NCI-H2227 (cell line): ENCODE results near the gene CYYR1.

Experiments used
- DNase-seq: peaks from one replicate; lab custom pipeline; 2025; ENCODE audit not compliant: unreplicated experiment; lab: John Stamatoyannopoulos, UW

CYYR1 gene

DNA sequence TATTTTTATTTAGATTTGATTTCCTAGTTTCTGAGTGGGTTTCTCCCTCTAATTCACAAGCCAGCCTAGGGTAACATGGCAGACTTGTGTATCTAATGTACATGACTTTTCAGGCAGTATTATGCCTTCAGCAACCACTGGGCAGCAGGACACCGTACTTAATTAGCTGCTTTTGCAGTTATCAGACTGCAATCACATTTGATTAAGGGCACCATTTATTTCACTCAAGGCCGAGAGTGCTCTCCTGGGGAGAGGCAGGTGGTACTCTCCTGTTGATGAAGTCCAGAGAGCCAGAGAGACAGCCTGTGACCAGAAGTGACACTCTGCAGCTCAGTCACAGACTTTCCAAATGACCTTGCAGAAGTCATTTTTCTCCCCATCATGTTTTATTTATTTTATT is 18.7 kb downstream of the CYYR1 start:
- no peak for DNase-seq

DNA sequence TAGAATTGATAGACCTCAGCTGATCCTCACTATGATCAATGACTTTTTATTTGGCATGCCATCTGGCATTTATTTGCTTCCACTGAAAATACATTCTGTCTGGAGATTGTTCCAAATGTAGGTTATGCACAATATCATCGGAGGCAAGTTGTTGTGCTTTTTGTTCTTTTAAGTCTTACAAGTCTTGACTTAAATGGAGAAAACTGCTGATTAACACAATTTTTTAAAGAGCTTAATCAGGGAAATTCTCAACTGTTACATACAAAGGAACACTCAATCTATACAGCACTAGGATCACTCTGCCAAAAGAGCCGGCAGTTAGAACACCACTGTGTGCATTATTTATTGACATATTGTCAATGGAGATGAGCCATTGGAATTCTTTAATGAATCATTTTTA is 19.2 kb downstream of the CYYR1 start:
- no peak for DNase-seq

DNA sequence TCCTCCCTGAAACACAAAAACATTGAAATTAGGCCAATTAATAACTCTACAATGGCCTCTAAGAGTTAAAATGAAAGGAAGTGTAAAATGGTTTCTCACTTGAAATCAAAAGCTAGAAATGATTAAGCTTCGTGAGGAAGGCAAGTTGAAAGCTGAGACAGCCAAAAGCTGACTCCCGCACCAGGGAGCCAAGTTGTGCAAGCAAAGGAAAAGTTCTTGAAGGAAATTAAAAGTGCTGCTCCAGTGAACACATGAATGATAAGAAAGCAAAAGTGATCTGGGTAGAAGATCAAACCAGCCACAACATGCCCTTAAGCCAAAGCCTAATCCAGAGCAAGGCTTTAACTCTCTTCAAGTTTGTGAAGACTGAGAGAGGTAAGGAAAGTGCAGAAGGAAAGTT is 22.8 kb downstream of the CYYR1 start:
- DNase-seq: no peak

DNA sequence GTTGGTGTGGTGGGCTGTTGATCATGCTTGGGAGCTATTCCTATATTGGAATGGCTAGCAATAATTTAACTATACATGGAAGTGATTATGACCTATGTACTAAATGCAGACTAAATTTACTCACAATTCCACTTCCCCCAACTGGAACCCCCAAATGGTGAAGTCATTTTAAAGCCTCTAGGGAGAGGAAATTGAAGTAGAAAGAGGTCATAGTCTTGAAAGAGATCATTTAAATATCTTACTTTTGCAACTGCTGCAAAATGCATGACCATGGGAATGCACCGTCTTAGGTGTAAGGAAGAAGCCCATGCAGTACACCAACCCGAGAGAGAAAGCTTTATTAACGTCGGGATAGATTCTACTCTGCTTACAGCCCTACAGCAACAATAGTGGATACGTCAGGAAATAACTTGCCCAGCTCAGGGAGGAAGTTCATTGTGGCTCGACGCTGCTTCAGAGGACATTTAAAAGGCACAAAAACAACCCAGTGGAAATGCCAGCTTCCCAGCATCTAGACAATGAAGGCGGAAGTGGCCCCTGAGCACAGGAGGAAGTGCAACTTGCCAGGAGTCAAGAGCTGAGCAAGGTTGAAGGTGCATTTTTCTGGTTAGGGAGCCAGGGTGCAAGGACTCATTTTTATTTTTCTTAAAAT is 26.5 kb downstream of the CYYR1 start:
- no peak for DNase-seq

DNA sequence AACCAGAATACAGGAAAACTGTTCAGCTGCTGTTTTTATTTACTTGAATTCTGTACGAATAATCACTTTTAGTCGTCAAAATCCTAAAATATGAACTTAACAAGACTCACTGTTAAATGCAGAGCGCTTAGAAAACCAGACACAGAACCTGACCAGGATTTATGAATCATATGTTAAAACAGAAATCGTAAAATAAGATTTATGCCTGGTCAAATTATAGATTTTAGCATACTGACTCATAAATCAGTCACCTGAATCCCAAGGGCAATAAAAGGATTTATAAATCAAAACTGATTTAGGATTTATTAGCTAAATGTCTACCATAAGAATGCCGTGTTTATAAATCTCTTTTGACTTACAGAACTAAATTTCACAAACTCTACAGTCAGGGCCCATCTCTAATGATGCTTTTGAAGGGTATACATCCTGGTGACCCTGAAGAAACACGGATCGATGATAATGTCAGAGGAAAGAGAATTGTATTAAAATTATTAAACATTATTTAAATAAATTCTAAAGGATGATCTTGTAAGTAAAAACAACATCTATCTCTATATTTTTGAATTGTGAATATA is 28.8 kb downstream of the CYYR1 start:
- DNase-seq: no peak

DNA sequence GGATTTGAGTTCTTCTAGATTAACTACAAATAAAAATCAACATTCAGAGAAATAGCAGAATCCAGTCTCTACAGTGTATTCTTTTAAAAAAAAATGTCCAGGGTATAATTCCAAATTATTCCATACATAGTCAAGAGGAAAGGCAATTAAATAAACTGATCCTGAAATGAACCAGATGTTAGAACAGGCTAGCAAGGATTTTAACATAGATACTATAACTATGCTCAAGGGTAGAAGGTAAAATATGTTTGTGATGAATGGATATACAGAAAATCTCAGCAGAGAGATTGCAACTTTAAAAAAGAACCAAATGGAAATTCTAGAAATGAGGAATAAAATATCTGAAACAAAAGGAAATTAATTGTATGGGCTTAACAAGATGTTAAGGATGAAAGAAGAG is 32.4 kb downstream of the CYYR1 start:
- DNase-seq: no peak

DNA sequence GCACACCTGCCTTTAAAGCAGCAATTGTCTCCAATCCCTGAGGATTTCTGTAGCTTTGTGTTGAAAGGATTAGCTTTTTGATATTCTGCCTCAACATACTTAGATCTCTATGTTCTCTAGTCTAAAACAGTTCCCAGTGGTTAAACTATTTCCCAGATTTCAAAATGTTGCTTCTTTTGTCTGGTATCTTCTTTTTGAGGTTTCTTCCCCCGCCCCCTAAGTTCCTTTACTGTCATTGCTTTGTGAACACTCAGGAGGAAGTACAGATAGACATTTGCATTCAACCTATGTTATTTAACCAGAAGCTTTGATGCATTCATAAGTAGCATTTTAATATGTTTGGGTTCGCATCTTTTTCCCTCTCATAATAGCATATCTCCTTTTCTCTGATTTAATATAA is 33.5 kb downstream of the CYYR1 start:
- DNase-seq: no peak

DNA sequence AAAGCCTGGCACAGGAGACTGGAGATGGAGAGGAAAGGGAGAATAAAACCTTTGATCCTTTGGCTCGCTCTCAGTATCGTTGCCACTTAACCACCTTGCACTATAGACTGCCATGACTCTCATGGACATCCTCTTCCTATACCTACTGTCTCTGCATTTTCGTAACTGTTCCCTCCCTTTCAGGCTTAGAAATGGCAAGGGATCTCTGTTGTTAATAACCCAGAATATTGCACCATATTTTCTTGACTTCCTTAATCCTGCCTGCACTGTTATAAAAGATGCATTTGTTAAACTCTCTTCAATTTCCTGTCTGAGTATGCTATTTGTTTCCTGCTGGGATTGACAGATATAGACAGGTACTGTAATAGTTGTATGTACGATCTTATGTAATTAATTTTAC is 38.6 kb downstream of the CYYR1 start:
- DNase-seq: no peak

DNA sequence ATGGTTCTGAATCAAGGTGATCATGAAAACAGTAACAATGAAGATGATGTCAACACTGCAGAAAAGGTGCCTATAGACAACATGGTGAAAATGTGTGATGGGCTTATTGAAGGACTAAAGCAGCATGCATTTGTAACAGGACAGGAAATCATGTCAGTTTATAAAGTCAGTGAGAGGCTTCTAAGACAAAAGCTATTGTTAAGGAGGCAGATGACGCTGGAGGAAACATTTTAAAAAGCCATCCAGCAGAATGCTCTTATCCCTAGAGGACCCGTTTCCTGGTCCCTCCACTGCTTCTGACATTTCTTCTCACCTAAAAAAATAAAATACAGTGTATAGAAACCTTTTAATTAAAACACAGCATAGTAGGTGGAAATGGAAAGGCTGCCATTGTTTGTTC is 40.9 kb downstream of the CYYR1 start:
- no peak for DNase-seq

DNA sequence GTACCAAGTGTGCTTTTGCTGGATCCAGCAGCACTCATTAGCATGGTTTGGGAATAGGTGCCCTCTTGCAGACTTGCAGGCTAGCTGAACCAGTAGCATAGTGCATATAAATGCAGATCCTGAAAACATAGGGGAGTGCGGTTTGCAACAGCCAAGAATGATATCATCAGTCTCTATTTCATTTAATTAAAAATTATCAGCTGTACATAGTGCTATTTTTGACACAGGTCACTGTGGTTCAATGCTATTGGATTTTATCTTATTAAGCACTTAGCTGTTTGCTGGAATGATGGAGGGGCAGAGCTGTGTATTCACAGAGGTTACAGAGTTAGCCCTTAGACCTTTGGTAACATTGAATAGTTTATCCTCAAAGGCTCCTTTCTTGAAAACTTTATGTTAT is 43.6 kb downstream of the CYYR1 start:
- no peak for DNase-seq

DNA sequence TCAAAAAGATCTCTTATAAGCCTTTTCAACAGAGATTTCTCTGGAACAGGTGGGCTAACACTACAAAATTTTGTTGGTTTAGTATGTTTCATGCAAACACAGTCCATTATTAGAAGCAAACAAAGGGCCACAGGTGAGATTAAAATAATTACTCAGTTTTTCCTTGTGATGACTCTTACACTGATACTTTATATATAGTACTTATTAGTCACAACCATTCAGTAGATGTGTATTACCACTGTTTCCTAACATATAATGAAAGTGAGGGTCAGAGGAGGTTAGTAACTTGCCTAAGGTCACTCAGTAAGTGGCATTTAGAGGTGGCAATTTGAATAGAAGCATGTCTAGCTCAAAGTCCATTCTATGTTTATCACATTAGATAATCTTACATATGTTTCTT is 44.2 kb downstream of the CYYR1 start:
- no peak for DNase-seq

DNA sequence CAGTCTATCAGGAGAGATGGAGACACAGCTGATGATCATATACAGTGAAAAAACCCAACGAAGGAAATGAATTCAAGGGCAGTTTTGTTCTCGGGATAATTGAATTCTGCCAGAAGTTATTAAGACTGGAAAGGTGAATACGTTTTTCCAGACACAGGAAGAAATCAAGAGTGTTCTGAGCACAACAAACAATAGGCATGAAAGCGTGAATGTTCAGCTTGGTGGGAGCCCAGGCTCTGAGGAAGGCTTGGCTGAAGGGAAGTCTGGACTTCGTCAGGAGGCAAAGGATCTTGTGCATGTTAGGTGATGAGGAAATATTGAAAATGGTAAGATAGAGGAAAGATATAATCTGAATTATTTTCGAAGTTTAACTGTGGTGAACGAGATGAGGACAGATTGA is 50.4 kb downstream of the CYYR1 start:
- no peak for DNase-seq

DNA sequence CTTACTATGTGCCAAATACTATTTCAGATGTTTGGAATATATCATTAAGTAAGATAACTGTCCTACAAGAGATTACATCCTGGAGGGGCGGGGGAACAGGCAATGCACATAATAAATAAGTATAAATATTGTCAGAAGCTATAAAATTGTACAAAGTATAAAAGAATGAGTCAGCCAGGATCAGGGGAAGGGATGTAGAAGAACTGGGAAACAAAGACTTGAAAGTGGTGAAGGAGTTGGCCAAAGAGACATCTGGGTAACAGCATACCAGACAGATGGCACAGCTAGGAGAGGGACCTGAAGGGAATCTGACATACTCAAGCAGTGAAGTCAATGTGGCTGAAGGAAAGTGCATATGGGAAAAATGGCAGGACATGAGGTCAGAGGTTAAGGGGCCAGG is 53.9 kb downstream of the CYYR1 start:
- no peak for DNase-seq

DNA sequence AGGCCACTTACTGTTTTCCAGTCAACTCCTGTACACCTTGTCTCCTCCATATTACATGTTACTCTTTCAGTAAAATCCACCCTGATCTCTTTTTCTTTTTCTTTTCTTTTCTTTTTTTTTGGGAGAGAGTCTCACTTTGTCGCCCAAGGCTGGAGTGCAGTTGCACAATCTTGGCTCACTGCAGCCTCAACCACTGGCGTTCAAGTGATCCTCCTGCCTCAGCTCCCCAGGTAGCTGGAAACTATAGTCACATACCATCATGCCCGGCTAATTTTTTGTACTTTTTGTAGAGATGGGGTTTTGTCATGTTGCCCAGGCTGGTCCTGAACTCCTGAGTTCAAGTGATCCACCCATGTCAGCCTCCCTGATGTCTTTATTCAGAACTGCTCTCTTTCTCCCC is 57.8 kb downstream of the CYYR1 start:
- no peak for DNase-seq

DNA sequence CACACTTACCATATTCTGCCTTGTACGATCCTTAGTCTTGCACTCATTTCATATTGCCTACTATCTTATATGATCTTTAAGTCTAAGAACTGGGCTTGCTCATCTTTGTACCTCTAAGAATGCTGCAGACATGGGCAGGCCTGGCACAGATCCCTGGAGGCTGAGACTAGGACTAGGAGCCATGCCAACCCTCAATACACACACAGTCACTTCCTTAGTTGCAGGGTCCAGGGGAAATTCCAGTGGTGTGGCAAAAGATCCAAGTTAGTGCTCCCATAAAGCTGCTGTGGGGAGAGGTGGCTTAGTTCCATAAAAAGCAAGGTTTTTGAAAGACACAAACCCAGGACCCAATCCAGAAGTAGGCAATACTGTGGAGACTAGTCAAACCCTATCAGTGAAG is 59.9 kb downstream of the CYYR1 start:
- DNase-seq: no peak

DNA sequence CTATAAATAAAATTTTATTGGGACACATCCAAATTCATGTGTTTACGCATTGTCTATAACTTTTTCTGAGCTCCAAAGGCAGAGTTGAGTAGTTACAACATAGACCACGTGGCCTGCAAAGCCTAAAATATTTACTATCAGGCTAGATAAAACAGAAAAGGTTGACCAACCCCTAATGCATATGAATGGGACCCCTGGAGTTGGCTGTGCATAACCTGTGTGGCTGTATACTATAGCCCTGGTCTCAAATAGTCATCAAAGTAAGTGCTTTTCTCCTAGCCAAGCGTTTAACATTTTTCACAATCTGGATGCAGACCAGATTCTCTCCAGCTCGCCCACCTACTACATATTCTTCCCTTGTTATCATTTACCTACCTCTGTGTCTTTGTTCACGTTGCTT is 60.4 kb downstream of the CYYR1 start:
- DNase-seq: no peak

DNA sequence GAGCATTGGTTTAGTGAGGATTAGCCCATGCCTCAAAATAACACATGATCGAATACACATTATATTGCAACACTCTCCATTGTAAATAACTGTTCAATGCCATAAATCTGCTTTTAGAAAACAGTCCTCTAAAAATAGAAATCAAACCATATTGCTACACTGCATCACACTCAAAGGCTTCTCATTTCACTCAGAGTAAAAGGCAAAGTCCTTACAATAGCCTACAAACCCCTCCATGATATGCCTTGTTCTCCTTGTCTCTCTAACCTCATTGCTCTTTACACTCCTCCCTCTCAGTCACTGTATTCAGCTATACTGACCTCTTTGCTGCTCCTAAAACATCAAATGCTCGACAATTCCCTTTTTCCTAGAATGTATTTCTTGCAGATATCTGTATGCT is 64.2 kb downstream of the CYYR1 start:
- no peak for DNase-seq

DNA sequence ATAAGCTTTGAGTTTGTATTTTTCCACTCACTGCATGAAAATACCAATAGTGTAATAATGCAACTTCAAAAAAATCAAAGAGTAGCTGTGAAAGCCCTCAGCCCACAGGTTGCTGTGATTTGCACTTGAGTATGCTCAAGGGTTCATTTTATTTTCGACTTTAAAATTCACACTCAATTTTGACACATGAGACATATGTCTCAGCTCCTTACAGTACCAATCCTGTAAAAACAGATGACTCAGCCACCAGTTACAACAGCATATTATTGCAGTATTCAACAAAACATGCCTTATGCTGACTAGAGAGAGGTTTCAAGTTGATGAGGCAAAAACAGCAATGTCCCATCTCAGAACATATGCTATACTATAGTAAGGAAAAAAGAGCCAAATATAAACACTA is 66.1 kb downstream of the CYYR1 start:
- no peak for DNase-seq

DNA sequence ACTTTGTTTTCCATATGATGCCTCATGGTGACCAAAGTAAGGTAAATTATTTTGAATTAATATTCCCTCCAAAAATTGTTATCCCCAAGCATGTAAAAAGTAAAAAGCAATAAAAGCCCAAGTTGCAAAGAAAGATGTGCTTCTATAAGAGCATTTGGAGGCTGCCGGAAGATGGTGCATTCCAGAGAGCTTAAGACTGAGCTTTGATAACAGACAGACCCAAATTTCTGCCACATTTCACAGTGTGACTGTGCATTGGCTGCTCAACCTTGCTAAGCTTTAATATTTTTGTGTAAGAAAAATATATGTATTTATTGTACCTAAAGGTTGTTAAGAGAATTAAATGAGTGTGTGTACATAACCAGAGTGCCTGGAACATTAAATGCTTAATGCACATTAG is 67.9 kb downstream of the CYYR1 start:
- DNase-seq: no peak

DNA sequence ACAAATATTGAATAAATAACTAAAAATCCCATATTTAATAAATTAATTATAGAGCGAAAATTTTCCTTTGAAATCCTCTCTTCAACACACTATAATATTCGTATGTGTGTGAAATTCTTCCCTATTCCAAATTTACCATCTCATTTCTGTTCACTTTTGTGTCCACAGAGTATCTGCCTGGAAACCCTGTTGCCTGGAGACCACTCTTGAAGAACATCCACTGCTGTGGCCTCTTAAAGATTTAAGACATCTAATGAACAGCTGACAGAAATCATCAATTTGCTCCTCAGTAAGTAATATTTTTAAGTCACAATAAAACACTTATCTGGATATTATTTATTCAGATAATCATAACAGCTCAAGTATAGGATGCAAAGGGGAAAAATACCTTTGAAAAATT is 69.7 kb downstream of the CYYR1 start:
- no peak for DNase-seq

DNA sequence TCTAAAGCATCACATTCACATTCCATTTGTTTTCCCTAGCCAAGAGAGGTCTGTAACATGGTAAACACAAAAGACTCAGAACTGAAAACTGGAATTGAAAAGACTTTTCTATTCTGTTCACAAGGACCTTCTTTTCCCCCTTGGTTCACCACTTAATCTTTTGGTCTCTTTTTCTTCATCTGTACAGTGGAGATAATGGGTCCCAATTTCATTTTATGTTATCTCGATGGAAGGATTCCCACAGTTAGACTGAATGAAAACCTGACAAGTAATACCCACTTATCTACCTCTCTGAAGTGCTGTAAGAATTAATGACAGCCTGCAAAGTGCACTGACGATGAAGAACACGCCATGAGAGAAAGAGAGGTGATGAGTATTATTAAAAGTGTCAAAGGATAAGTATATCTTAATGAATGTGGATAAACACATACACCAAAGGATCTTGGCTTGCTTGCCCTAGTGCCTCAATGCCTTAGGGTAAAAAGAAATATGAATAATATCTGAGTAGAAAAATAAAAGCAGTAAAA is 71.5 kb downstream of the CYYR1 start:
- DNase-seq: no peak

DNA sequence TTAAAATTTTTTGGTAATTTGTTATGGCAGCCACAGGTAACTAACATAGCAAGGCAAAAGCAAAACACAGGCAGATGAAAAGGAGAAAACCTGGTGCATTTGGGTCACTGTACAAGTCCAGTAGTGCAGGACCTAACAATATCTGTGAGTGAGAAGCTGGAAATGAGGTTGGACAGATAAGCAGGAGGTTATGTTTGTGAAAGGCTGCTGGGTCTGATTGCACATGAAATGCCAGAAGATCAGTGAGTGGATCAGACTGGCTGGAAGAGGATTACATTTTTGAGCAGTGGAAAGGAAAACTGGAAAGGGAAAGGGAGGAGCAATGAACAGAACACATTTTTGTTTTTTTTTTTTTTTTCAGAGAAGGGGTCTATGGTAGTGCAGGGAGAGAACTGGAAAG is 73.6 kb downstream of the CYYR1 start:
- DNase-seq: no peak

DNA sequence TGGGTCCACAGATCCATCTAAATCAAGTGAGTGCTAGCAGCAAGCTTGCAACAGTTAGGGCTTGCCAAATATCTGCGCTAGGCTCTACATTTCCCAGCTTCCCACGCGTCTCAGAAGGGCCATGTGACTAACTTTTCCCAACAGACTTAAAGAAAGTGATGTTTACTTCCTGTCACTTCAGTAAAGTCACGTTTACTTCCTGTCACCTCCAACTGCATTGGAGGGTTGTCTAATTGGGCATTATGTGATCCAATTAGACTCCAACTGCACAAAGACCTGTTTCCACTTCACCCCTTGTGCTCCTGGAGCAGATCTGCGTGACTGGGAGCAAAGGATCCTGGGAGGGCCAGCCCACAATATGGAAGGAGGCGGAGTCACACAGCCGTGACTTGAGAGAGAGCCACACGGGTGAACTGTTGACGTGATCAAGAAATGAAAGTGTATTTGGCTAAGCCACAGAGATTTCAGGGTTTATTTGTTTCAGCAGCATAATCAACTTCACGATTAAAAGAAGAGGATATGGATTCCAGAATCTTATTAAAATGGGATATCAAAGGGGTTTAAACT is 77.7 kb downstream of the CYYR1 start:
- no peak for DNase-seq
